HEK293 (cell line): ENCODE results near the gene C8G.

Experiments
- FEZF1 ChIP-seq: fragments of 450-650 bp; formaldehyde crosslinking; IDR thresholded peaks from 2 replicates; pipeline ENCODE4 v1.5.1; 2016; ENCODE audit warnings: missing biosample characterization, missing genetic modification characterization
- GLIS1 ChIP-seq: fragments of 450-650 bp; formaldehyde crosslinking; IDR thresholded peaks from 2 replicates; pipeline ENCODE4 v1.5.1; 2016; ENCODE audit warnings: missing biosample characterization, missing genetic modification characterization
- GLIS2 ChIP-seq: fragments of 450-650 bp; formaldehyde crosslinking; IDR thresholded peaks from 2 replicates; pipeline ENCODE4 v1.5.1; 2016; ENCODE audit warnings: missing biosample characterization, missing genetic modification characterization
- HIC1 ChIP-seq: fragments of 450-650 bp; formaldehyde crosslinking; IDR thresholded peaks from 2 replicates; pipeline ENCODE4 v1.5.1; 2016; ENCODE audit warnings: missing biosample characterization, missing genetic modification characterization
- HOXC10 ChIP-seq: sonication (generic); formaldehyde crosslinking; IDR thresholded peaks from 2 replicates; pipeline ENCODE4 v1.8.1; 2023; ENCODE audit warnings: mild to moderate bottlenecking, missing genetic modification reagents
- KLF1 ChIP-seq: fragments of 450-650 bp; formaldehyde crosslinking; IDR thresholded peaks from 2 replicates; pipeline ENCODE4 v1.5.1; 2016; ENCODE audit warnings: missing biosample characterization, missing genetic modification characterization
- PRDM4 ChIP-seq: fragments of 450-650 bp; formaldehyde crosslinking; IDR thresholded peaks from 2 replicates; pipeline ENCODE4 v1.5.1; 2017; ENCODE audit warnings: missing biosample characterization, missing genetic modification characterization
- SCRT2 ChIP-seq: fragments of 450-650 bp; formaldehyde crosslinking; IDR thresholded peaks from 2 replicates; pipeline ENCODE4 v1.5.1; 2016; ENCODE audit warnings: missing biosample characterization, missing genetic modification characterization
- SP2 ChIP-seq: fragments of 450-650 bp; formaldehyde crosslinking; IDR thresholded peaks from 2 replicates; pipeline ENCODE4 v1.5.1; 2016; ENCODE audit warnings: missing biosample characterization, missing genetic modification characterization
- YY2 ChIP-seq: fragments of 450-650 bp; formaldehyde crosslinking; IDR thresholded peaks from 2 replicates; pipeline ENCODE4 v1.5.1; 2016; ENCODE audit warnings: missing biosample characterization, missing genetic modification characterization
- ZBTB21 ChIP-seq: fragments of 450-650 bp; formaldehyde crosslinking; IDR thresholded peaks from 2 replicates; pipeline ENCODE4 v1.5.1; 2017; ENCODE audit warnings: missing biosample characterization, missing genetic modification characterization
- ZBTB48 ChIP-seq: fragments of 450-650 bp; formaldehyde crosslinking; IDR thresholded peaks from 2 replicates; pipeline ENCODE4 v1.5.1; 2016; ENCODE audit warnings: missing biosample characterization, missing genetic modification characterization
- ZFHX2 ChIP-seq: fragments of 450-650 bp; formaldehyde crosslinking; conservative IDR thresholded peaks from 2 replicates; pipeline ENCODE4 v1.5.1; 2016; ENCODE audit warnings: missing biosample characterization, missing genetic modification characterization
- ZNF211 ChIP-seq: fragments of 450-650 bp; formaldehyde crosslinking; IDR thresholded peaks from 2 replicates; pipeline ENCODE4 v1.5.1; 2016; ENCODE audit warnings: low read depth, missing biosample characterization, missing genetic modification characterization
- ZNF24 ChIP-seq: fragments of 450-650 bp; formaldehyde crosslinking; IDR thresholded peaks from 2 replicates; pipeline ENCODE4 v1.5.1; 2016; ENCODE audit warnings: missing biosample characterization, missing genetic modification characterization
- ZNF311 ChIP-seq: fragments of 450-650 bp; formaldehyde crosslinking; IDR thresholded peaks from 2 replicates; pipeline ENCODE4 v1.5.1; 2017; ENCODE audit warnings: missing biosample characterization, missing genetic modification characterization, borderline replicate concordance
- ZNF623 ChIP-seq: fragments of 450-650 bp; formaldehyde crosslinking; IDR thresholded peaks from 2 replicates; pipeline ENCODE4 v1.5.1; 2016; ENCODE audit warnings: missing biosample characterization, missing genetic modification characterization
- ZNF629 ChIP-seq: fragments of 450-650 bp; formaldehyde crosslinking; IDR thresholded peaks from 2 replicates; pipeline ENCODE4 v1.5.1; 2017; ENCODE audit warnings: missing biosample characterization, missing genetic modification characterization
- ZNF707 ChIP-seq: fragments of 450-650 bp; formaldehyde crosslinking; IDR thresholded peaks from 2 replicates; pipeline ENCODE4 v1.5.1; 2016; ENCODE audit warnings: missing biosample characterization, missing genetic modification characterization
- ZNF837 ChIP-seq: fragments of 450-650 bp; formaldehyde crosslinking; IDR thresholded peaks from 2 replicates; pipeline ENCODE4 v1.5.1; 2016; ENCODE audit warnings: missing biosample characterization, missing genetic modification characterization
- TF ChIP-seq, protein P1 (sequence below): fragments of 450-650 bp; formaldehyde crosslinking; IDR thresholded peaks from 2 replicates; pipeline ENCODE4; 2016; ENCODE audit warnings: missing biosample characterization, missing genetic modification characterization

The C8G gene

DNA sequence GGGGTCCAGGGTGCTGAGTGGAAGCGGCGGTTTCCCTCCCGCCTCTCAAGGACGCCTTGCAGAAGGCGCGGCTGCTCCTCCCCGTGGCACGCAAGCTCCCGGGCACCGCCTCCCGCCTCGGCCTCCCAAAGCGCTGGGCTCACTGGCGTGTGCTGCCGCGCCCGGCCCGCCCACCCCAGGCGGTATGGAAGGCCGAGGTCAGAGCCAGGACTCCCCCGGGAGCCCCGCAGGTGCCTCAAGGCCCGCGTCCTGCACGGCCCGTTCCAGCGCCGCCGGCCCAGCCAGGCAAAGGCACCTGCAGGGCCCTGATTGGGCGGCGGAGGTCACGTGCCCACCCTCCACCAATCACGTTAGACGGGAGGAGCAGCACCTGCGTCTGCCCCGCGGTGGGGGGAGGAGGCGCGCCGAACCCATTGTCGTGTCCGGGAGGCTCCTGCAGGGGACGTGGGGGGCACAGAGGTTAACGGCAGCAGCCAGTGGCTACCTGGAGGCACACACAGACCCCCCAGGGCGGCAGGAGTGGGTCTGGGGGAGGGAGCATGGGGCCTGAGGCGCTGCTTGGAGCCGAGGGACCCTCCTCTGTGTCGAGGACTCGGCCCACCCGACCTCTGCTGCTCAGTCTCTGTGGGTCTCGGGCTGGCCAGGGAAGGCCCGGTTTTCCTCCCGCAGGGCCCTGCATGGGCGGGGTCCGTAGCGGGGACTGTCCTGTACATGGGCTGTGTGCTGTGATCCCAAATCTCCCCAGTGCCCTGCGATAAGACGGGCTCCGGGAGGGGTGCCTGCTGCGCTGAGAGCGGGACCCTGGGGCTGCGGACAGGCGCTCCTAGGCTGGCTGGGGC, 5.0 kb downstream of the C8G start (continued):
- TF ChIP-seq YY2 (tag by site-specific recombination) = no peak
- no peak for TF ChIP-seq ZNF623 (tag by site-specific recombination)
- no peak for TF ChIP-seq ZNF311 (tag by site-specific recombination)
- TF ChIP-seq GLIS2 (tag by site-specific recombination) = peak; percentile 97
- TF ChIP-seq ZNF707 (tag by site-specific recombination) = no peak
- TF ChIP-seq GLIS1 (tag by site-specific recombination) = peak; percentile 99
- TF ChIP-seq FEZF1 (tag by site-specific recombination) = 0 out of 2 replicates have a peak, but pooled peaks have one; percentile 12
- no peak for TF ChIP-seq ZNF211 (tag by site-specific recombination)
- TF ChIP-seq ZBTB21 (tag by site-specific recombination) = no peak
- peak; percentile 32 for TF ChIP-seq SCRT2 (tag by site-specific recombination)
- peak; percentile 98 for TF ChIP-seq KLF1
- TF ChIP-seq ZBTB48 (tag by site-specific recombination) = peak; percentile 51; the same call in 1 of the 2 replicates
- no peak for TF ChIP-seq HOXC10 (CRISPR knock-in tag)
- 0 out of 2 replicates have a peak, but pooled peaks have one; percentile 27 for TF ChIP-seq PRDM4 (tag by site-specific recombination)
- TF ChIP-seq ZFHX2 (tag by site-specific recombination) = peak; percentile 50
- no peak for TF ChIP-seq ZNF629 (tag by site-specific recombination)
- TF ChIP-seq, protein P1, sequence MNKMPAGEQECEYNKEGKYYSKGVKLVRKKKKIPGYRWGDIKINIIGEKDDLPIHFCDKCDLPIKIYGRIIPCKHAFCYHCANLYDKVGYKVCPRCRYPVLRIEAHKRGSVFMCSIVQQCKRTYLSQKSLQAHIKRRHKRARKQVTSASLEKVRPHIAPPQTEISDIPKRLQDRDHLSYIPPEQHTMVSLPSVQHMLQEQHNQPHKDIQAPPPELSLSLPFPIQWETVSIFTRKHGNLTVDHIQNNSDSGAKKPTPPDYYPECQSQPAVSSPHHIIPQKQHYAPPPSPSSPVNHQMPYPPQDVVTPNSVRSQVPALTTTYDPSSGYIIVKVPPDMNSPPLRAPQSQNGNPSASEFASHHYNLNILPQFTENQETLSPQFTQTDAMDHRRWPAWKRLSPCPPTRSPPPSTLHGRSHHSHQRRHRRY (tag by site-specific recombination) = no peak
- TF ChIP-seq SP2 (tag by site-specific recombination) = peak; percentile 85
- TF ChIP-seq ZNF837 (tag by site-specific recombination) = no peak
- TF ChIP-seq ZNF24 (tag by site-specific recombination) = no peak; the same call in 1 of the 2 replicates
- TF ChIP-seq HIC1 (tag by site-specific recombination) = peak; percentile 68; the same call in 1 of the 2 replicates
- TF ChIP-seq, all 188 proteins: peak for 54
